Measurements from ENCODE around the gene ME2.
"Not testable (repeated sequence)": the region's sequence is repeated elsewhere in the genome, so short reads cannot be mapped to it uniquely, and the experiment has no call there.

The ME2 gene

DNA sequence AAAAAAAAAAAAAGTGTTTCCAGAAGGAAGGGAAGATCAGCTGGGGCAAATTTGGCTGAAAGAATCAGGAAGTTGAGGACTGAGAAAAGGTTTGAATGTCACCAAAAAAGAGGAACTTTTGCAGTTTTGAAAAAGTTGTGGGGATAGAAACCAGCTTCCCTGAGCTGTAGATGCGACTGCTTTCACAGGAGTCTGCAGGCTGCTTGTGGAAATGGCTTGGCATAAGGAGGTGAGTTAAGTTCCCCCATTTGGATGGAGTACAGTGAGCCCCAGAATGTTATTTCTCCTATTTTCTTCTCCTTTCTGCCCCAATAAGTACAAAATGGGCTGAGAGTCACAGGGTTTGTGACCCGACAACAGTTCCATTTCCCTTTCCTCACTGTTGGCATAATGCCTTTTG, 16.5 kb upstream of the ME2 start:
- DNase-seq (ENCODE audit: low read depth): no peak

DNA sequence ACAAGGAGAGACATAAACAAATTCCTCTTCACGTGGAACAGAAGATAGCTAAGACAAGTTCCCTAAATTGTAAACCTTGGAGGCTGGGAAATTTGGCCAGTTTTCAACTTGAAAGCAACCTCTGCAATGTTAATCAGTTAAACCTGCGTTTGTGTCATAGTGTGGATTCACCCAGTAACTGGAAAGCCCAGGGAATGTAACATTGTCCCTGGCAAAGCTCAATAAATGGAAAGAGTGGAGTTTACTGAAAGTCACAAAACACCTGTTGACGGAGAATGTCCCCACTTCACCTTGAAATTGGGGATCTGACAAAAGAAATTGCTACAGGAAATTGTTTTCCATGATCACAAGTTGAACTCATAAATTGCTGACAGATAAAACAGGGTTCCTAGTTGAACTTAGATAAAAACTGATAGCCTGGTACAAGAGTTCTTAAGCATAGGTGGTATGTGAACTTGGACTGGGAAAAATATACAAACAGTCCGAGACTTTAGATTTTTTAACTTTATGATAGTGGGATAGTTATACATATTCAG, 15.0 kb upstream of the ME2 start:
- DNase-seq (ENCODE audit: low read depth): no peak

DNA sequence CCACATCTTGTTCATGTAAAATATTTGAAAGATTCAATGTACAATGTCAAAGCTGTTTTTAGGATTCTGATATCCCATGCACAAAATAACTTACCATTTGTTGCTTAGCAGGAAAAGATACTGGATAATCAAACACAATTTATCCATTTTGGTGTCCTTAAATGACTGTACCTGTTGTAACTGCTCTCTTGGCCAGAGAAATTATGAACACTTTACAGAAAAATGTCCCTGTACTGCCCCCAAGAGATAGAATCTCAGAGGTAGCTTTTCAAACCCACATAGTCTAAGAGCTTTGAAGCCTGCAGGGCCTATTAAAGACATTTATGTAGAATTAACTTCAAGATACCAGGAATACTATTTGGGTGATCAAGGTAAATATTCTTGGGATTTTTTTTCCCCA, 12.2 kb upstream of the ME2 start:
- DNase-seq (ENCODE audit: low read depth): no peak

DNA sequence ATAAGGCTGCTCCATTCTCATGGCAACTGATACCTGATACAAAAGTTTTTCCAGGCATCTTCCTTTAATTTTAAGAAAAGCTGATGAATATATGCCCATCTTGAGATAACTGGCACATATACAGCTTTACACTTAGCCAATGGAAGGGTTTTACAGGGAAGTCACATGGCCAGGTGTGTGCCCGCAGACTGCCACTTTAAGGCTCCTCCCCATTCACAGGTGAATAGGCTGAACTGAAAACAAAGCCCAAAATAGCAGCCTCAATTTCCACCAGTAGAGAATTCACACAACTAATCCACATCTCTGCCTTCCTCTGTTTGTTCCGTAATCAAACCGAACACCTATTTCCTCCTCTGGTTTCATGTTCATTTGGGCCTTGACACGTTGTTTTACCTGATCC, 9.8 kb upstream of the ME2 start:
- no peak for DNase-seq (ENCODE audit: low read depth)

DNA sequence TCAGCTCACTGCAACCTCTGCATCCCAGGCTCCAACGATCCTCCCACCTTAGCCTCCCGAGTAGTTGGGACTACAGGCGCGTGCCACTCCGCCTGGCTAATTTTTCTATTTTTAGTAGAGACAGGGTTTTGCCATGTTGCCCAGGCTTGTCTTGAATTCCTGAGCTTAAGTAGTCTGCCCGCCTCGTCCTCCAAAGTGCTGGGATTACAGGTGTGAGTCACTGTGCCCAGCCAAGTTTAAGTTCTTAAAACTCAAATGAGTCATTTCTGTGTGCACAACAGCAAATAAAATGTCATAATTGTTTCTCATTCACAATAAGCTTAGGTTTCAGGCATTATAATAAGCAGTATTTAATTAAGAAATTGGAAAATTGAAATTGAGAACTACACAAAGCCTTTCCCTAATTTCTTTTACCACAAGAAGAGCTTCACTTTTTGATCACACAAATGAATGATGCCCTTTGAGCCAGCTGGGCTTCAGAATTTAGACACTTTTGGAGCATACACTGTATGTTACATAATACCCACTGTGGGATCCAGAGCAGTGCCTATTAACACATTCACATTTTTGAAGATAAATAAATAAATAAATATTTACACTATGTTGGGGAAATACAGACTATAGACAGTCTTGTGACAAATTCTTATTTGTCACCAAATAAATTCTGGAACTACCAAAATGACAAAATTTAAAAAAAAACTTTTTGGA, 8.6 kb upstream of the ME2 start:
- peak; percentile 86 for DNase-seq (ENCODE audit: low read depth)

DNA sequence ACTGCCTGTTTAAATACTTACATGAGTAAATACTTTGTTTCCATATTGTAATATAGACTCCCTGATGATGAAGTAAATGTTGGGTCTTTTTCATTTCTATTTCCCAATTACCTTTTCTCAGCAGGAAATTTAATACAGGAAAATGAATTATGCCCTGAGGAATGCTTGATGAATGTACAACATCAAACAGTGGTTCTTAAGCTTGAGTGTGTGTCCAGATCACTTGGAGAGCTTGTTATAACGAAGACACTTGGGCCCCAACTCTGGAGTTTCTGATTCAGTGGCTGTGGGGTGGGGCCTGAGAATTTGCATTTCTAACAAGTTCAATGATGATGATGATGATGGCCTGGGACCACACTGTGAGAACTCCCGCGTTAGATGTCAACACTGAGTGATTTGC, 7.1 kb upstream of the ME2 start:
- no peak for DNase-seq (ENCODE audit: low read depth)

DNA sequence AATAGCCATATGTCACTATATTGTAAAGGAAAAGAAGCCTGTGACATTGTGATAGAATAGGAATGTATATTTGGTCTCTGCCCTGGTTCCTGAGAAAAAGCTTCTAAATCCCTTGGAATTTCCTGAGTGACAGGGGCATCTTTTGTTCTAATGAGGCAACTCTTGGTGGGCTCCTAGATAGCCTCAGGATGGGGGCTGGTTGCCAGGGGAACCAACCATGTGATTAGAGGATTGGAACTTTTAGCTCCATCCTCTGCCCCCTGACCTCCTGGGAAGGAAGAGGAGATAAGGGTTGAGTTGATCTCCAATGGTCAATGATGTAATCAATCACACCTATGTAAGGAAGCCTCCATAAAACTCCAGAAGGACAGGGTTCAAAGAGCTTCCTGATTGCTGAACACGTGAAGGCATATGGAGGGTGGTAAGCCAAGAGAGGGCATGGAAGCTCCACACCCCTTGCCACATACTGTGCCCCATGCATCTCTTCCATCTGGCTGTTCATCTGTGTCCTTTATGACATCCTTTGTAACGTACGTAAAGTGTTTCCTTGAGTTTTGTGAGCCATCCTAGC, 2.9 kb upstream of the ME2 start:
- no peak for DNase-seq (ENCODE audit: low read depth)

DNA sequence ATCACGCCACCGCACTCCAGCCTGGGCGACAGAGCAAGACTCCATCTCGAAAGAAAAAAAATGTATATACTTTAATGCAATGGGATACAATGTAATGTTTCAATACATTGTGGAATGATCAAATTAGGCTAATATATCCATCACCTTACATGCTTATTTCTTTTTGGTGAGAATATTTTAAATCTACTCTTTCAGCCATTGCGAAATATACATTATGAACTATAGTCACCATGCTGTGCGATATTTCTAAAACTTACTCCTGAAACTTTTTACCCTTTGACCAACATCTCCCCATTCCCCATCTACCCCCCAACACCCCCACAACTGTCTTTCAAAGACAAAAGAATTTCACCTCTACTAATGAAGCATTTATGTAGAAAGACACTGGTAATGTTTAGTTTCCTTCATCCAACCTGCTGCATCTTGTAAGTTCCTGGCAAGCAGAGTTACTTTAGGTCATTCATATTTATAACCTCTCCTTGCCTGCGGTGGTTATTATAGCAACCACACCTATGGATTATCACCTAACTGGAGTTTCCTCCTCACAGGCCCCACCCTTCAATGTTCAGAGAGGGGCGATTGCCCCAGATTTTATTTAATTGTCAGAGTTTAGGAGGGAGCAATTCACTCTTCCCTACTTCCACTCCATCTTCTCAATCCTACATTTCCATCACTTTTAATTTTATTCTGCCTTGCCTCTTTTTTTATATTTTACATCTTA, 1.2 kb upstream of the ME2 start:
- DNase-seq (ENCODE audit: low read depth): no peak

DNA sequence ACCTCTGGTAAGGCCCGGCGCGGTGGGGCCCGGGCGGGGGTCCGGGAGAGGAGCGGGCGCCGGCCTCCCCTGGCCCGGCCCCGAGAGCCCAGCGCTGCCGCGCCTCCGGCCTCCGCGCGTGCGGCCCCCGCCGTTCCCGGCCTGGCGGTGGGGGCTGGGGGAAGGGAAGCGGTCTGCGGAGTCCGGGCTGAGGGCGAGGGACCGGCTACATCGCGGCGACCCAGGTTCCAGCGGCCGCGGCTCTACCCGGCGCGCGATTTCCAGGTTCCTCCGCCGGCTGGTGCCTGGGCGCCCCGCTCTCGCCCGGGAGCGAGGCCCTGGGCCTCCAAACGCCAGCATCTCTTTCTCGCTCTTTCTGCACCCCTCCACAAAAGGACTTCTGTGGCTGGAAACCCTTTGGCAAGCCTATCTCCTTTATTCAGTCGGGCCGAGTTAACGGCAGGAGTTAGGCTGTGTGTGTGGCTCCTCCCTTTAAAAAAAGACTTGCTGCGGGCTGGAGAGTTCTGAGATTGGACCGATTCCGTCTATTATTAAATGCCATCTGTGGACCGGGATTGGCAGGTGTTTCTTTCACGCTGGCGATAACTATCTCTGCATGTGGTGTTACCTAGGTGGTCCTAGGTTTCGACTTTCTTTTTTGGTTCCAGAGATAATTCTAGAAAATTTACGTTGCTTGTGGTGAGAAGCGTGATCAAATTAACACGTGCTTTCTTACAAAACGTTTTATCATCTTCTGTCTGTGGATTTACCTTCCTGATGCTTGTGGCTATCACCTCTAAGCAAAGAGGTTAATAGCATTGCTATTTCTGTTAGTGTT, 592 bp downstream of the ME2 start:
- DNase-seq (ENCODE audit: low read depth): peak; percentile 70

DNA sequence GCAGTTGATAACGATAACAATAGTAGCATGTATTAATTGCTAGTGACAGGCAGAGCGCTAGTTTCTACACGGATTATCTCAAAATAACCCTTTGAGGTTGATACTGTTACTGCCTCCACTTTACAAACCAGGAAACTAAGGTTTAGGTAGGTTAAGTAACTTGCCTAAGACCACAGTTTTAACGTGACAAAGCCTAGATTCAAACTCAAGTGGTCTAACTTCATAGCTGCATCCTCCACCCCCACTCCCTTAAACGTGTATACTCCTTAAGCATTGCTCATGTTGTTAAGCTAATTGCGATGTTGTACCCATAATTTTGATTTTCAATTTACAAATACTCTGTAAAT, 1.2 kb downstream of the ME2 start:
- no peak for DNase-seq (ENCODE audit: low read depth)

DNA sequence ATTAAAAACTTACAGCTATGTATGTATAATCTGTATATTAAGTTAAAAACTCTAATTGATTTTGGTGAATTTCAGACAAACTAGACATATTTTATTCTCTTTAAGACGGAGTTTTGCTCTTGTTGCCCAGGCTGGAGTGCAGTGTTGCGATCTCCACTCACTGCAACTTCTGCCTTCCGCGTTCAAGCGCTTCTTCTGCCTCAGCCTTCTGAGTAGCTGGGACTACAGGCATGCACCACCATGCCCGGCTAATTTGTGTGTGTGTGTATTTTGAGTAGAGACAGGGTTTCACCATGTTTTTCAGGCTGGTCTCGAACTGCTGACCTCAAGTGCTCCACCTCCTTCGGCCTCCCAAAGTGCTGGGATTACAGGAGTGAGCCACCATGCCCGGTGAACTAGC, 2.0 kb downstream of the ME2 start:
- not testable (repeated sequence) for DNase-seq (ENCODE audit: low read depth)

DNA sequence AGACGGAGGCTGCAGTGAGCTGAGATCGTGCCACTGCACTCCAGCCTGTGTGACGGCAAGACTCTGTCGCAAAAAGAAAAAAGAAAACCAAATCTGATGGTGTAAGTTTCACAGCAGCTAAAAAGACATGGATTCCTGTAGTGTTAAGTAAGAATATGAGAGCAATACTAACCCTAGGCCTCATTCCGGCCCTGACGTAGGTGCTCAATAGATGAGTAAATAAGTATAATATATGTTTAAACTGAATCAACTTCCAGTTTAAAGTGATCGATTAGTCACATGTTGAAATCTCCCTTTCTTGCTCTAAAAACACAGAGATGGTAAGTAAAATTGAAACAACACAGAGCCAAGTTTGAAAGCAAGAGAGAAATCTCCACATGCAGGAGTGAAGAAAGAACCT, 8.0 kb downstream of the ME2 start:
- DNase-seq (ENCODE audit: low read depth): no peak

DNA sequence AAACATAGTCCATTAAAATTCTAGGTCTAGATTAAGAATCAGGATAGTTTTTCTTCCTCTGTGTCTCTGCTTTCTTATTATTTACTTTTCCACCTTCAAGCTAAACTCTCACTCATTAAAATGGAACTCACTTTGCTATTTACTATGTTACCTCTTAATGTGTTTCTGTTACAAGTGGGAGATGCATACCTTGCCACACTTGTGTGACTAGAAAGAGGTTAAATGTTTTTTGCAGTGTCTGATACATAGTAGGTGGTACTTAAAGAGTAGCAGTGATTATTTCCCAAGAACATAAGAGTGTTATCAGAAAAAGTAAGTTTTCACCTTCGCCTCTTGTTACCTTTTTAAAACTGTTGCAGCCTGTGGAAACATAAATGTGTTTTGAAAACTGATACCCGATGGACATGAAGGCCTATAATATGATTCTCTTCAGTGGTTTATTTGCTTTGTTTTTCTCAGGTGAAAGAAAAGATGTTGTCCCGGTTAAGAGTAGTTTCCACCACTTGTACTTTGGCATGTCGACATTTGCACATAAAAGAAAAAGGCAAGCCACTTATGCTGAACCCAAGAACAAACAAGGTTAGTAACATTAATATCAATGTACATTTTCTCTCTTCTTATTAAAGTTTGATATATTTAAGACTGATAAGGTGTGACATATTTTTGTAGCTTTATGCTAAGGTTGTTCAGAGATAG, 16.6 kb downstream of the ME2 start:
- DNase-seq (ENCODE audit: low read depth): no peak

DNA sequence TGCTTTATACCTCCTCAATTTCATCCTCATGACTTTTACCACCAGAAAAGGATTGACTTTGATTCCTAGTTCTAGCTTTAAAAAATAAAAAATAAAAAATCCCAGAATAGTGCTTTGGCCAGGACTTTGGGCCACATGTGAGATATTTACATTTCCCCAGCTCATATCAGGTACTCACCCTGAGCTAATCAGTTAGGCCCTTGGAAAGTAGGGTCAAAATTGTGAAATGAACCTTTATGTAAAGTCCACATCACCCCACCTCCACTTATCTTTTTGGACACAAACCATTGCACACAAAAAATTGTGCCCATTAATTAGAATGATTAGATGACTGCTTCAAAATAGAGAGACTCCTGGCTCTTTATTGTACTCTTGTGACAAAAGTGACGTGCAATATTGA, 17.2 kb downstream of the ME2 start:
- no peak for DNase-seq (ENCODE audit: low read depth)

DNA sequence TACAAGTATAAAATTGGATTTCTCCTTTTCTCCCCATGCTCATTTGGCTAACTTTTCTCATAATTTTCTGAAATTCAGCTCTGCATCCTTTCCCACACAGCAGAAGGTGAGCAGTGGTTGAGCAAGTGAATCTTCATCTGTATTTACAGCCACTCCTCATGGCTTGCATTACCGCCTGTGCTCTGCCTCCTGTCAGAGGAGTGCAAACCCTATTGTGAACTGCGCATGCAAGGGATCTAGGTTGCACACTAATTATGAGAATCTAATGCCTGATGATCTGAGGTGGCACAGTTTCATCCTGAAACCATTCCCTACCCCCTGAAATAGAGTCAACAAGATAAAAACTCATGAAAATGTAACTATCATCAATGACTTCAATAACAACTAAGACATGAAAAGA, 20.0 kb downstream of the ME2 start:
- no peak for DNase-seq (ENCODE audit: low read depth)

DNA sequence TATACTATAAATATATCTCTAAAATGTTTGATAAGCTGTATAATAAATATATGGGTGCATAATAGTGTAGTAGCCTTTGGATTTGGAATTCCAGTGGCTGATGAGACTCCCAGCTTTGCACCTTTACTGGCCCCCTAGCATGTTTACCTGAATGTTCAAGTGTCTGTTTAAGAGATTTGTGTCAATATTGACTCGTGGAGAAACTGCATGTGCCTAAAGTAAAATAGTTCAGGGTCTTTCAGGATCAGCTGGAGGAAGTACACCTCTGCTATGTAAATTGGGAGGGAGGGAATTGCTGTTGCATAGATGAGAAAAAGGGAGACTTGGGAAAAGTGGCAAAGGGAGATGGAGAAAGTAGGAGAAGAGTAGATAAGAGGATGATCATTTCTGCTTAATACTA, 23.9 kb downstream of the ME2 start:
- DNase-seq (ENCODE audit: low read depth): no peak

DNA sequence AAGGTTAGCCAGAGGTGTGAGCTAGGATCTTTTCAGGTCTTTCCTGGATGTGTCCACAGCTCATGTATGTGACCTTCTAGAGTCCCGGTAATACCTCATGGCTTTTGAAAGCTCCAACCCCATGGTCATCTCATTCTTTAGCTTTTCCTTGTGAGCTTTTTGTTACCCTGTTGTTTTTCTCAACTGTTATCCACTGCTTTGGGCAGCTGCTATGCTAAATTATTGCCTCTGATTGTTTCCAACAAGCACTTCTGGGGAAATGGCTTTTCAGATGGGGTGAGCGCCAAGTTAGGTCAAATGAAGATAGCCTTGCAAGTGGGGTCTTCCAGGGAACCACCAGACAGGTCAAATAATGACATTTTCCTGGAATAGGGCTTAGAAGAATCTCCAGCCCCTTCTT, 27.9 kb downstream of the ME2 start:
- DNase-seq (ENCODE audit: low read depth): no peak

DNA sequence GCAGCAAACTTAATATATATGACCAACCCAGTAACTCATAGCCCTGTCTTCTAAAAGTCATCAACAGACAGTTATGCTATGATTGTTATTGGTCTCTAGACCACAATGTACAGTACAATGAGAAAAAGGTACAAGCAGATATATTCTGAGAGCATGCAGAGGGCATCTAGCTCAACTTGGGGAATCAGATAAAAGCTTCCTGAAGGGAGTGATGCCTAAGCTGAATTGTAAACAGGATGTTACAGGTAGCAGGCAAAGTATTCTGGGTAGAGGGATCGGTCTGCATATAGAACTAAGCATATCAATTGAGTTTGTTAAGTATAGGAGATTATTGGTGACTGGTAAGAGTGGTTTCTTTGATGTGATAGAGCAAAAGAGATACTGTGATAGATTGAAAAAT, 30.3 kb downstream of the ME2 start:
- DNase-seq (ENCODE audit: low read depth): no peak

DNA sequence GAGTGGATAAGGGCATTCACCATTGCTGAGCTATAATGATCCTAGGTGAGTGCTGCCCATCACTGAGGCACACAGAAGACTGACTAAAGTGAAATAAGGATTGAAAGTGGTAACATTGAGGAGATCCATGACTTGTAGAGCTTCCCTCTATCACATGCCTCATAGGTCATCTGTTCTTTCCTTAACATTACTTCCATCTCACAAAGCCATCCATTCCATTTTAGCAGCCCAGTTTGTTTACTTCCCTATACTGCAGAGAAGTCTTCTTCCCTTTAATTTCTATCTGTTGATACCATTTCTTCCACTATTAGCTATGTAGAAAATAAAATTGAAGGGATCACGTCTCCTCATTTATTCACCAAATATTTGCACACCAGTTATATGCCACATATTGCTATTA, 32.1 kb downstream of the ME2 start:
- no peak for DNase-seq (ENCODE audit: low read depth)

DNA sequence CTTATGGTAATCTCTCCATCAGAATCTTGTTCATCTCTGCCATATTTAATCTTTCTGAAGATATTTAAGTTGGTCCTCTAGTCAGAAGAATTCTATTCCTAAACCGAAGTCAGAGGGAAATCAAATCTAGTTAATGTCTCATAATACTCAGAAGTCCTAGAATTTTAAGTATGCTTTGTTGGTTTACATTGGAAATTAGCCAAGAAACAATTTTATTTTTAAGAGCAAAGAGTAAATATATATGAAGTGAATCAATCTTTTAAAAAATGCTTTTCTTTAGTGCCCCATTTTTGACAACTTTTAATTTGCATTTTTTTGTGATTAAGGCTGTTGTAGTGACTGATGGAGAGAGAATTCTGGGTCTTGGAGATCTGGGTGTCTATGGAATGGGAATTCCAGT, 38.1 kb downstream of the ME2 start:
- DNase-seq (ENCODE audit: low read depth): peak; percentile 59

DNA sequence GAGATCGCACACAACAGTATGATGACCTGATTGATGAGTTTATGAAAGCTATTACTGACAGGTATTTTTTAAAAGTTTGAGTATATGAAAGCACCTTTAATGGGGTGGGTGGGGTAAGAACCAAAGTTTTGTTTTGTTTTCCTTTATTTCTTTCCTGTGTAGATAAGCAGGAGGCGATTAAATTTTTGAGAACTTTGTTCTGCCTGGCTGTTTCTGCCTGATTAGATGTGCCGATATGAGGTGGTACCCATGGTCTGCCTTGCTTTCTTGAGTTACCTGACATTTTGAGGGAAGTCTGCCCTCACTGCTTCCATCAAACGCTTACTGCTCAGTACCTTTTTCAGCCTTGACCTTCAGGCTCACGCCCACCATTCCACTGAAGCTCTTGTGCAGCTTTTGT, 39.2 kb downstream of the ME2 start:
- DNase-seq (ENCODE audit: low read depth): no peak

DNA sequence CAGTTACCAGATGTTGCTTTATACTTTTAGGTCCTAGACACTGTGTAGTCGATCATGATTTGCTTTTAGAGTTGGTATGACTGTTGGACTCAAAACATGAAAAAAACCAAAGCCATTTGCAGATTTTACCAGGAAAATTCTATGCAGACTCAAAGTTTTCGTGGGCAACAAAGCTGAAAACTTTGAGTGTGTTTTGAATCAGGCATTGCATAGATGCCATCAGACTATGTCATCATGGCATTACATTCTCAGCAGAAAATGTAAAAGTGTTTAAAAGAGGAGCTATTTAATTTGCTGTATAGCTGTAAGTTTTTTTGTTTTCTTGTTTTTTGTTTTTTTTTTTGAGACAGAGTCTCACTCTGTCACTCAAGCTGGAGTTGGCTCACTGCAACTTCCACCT, 45.5 kb downstream of the ME2 start:
- DNase-seq (ENCODE audit: low read depth): peak; percentile 45
